HG03558 (cell line): ENCODE data around the gene TEKT5.
"Not testable (repeated sequence)": the region's sequence is repeated elsewhere in the genome, so short reads cannot be mapped to it uniquely, and the experiment has no call there.

Experiments
- ATAC-seq: cut with Tn5 transposase; IDR thresholded peaks from one replicate; pipeline ENCODE4 v1.9.1; 2021; ENCODE audit warnings: moderate number of reproducible peaks; ENCODE audit not compliant: unreplicated experiment; ENCODE audit errors: extremely low read depth

Gene TEKT5

DNA sequence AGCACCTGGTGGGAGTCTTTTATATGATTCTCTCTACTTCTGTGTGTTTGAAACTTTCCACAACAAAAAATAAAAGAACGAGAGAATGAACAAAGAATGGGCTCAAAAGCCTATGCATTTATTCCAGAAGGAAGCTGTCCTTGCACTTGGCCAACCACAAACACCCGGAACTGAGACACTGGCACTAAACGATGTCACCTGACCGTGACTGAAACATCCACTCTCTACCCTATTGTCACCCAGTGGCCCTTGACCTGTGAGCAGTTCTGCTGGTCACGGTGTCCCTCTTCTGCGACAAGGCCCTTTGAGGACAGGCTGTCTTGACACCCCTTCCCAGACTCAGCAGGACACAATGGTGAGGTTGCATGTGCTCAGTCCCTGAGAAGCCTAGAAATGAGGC lies 56.6 kb downstream of the TEKT5 start:
- ATAC-seq = no peak

DNA sequence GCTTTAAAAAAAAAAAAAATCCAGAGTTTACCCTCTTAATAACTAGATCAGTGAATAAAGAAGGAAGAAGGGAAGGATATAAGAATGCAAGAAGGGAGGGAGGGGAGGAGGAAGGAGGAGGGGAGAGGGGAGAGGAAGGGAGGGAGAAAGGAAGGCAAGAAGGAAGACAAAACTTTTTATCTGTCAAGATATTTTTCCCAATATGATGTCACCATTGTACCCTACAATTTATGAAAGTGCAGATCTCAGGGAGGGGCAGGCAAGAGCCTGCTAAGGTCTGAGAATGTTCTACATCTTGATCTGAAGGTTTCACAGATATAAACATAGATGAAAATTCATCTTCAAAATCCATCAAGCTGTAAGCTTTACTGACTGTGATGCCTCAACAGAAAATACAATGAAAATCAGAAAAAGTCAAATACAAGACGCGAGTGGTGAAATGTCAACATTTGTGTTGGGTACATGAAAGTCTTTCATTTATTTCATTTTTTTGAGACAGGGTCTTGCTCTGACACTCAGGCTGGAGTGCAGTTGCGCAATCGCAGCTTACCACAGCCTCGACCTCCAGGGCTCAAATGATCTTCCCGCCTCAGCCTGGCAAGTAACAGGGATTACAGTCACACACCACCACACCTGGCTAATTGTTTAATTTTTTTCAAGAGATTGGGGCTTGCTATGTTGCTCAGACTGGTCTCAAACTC lies 57.2 kb downstream of the TEKT5 start:
- ATAC-seq = no peak

DNA sequence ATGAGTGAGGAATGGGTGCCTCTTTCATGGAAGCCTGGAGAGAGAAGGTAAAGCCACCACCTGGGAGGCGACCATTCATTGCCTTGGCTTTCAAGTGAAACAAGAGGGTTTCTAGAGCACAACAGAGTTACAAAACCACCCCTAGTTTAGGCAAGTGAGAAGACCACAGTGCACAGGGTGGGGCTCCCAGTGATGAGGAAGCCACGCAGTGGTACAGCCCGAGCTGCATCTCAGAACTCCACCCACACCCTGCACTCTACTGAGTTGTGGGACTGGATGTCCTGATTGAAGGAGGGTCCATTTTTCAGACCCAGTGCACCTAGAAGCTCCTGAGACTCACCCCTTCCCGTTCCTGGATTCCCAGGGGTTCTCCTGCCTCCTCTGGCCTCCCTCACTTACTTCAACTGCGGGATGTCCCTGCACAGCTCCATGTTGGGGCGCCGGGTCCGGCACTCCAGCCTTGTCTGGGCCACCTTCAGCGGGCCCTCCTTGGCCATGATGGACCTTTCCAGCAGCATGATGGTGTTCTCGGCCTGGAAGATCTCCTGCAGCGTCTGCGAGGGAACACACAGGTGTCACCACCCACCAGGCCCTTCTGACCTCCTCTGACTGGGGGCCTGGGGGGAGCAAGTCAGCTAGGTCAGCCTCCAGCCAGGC lies 59.2 kb downstream of the TEKT5 start:
- no peak for ATAC-seq

DNA sequence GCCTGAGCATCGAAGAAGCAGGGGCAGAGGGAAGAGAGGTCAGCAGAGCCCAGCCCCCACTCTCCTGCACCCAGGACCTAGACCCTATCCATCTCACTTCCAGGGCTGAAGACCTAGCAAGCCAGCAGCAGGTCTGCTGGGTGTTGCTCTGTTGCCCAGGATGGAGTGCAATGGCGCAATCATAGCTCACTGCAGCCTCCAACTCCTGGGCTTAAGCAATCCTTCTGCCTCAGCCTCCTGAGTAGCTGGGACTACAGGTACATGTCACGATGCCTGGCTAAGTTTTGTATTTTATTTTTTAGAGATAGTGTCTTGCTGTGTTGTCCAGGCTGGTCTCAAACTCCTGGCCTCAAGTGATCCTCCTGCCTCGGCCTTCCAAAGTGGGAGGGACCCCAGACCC lies 61.3 kb downstream of the TEKT5 start:
- not testable (repeated sequence) for ATAC-seq

DNA sequence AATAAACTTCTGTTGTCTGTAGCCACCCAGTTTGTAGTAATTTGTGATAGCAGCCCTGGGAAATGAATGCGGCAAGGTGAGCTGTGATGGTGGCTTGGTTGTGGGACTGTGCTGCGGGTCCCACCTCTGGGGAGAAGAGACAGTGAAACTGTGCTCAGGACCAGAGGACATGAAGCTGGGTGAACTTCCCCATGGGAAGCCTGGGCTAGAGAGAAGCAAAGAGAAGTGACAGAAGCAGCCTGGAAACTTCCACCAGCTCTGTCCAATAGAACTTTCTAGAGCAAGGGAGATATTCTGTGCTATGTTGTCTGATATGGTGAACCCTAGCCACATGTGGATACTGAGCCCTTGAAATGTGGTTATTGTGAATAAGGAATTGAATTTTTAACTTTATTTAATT lies 62.8 kb downstream of the TEKT5 start:
- ATAC-seq = no peak

DNA sequence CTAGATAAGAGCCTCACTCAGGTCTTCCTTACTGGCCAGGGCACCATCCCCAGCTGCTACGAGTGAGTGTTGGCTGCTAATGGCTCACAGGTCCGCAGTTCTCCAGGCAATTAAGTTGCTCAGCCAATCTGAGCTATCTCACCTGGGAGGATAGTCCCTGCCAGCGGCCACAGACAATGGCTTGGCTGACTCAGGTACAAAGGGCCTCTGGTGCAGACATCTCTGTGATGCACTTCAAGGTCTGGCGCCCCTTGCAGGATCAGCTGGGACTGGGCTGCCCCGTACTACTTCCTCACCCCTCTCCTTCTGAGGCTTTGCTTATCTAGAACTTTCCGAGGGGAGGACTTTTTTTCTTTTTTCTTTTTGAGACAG lies 65.2 kb downstream of the TEKT5 start:
- ATAC-seq = no peak

DNA sequence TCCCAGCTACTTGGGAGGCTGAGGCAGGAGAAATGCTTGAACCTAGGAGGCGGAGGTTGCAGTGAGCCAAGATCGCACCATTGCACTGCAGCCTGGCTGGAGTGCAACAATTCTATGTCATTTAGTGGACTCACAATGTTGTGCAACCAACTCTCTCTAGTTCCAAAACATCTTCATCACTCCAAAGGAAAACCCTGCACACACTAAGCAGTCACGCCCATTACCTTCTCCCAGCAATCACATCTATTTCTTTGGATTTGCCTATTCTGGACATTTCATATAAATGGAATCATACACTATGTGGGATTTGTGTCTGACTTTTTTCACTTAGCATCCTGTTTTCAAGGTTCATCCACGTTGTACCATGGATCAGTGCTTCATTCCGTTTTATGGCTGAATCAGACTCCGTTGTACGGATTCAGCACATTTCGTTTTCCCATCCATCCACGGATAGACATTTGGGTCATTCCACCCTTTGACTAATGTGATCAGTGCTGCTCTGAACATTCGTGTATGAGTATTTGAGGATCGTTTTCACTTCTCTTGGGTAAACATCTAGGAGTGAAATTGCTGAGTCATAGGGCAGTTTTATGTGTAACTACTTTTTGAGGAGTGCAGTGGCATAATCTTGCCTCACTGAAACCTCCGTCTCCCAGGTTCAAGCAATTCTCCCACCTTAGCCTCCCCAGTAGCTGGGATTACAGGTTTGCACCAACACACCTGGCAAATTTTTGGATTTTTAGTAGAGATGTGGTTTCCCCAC lies 69.0 kb downstream of the TEKT5 start:
- no peak for ATAC-seq

DNA sequence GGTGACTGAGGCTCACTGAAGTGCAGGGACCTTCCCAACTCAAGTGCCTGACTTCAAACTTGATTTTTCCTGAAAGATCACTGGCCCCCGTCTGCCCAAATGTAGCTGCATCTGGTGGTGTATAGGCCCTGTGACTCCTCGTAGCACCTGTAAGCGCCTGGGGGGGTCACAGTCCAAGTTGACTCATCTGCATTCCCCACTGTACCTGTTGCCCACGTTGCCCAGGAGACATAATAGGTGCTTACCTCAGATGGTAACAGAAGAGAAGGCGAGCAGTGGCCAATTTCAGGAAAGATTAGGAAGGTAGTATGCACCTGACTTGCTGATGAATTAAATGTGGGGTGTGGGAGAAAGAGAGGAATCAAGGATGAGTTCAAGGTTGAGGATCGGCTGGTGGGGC lies 70.2 kb downstream of the TEKT5 start:
- ATAC-seq = no peak

DNA sequence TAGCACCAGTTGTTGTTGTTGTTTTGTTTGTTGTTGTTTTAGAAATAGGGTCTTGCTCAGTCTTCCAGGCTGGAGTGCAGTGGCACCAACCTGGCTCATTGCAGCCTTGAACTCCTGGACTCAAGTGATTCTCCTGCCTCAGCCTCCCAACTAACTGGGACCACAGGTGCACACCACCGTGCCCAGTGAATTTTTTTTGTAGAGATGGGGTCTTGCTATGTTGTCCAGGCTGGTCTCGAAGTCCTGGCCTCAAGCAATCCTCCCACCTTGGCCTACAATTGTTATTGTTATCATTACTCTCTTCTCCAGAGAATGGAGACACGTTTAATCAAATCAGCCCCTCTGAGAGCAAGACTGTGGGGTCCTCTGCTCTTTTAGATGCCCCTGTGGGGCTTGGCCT lies 71.7 kb downstream of the TEKT5 start:
- ATAC-seq = no peak

DNA sequence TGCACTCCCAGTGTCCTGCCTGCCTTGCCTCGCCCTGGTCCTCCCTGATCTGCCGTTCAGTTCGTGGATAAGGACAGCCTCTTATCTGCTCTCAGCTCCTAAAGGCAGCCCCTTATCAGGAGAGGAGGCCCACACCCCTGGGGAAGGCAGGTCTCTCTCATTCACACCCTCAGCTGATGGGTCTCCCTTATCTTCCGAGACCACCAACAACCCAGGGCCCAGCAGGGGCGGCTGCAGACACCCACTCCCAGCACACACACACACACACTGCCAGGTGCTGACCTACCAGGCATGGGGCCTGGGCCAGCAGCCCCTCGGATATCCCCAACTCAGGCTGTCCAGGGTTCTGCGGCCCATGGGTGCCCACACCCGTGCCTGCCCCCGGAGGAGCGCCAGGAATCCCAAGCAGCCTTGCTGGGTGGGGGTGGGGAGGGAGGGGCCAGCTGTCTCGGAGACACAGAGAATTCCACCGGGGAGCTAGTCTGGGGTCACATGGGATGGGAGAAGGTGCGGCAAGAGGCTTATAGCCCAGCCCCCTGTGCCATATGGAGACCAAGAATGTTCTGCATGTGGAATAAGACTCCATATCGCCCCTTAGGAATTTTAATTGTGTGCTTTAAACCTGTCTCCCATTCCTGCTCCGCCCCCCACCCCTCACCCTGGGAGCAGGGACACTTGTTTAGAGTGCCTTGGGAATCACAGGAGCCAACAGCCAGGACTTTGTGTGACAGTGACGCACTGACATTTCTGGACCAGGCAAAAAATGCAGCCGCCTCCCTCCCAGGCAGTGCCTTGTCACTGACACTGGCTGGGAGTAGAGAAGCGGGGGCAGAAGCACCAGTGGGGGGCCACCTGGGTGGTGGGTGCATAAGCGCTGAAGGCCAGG lies 72.5 kb downstream of the TEKT5 start:
- ATAC-seq = no peak

DNA sequence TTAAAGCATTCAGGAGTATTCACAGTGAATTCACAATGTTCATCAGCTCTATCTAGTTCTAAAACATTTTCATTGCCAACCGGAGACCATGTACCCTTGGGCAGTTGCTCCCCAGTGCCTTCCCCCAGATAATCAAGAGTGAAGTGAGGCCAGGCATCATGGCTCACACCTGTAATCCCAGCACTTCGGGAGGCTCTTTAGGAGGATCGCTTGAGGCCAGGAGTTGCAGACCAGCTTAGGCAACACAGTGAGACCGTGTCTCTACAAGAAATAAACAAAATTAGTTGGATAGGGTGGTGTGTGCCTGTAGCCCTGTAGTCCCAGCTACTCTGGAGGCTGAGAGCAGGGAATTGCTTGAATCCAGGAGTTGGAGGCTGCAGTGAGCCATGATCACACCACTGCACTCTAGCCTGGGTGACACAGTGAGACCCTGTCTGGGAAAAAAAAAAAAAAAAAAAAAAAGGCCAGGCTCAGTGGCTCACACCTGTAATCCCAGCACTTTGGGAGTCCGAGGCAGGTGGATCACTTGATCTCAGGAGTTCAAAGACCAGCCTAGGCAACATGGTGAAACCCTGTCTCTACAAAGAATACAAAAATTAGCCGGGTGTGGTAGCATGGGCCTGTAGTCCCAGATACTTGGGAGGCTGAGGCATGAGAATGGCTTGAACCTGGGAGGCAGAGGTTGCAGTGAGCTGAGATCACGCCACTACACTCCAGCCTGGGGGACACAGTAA lies 73.3 kb downstream of the TEKT5 start:
- ATAC-seq = not testable (repeated sequence)

DNA sequence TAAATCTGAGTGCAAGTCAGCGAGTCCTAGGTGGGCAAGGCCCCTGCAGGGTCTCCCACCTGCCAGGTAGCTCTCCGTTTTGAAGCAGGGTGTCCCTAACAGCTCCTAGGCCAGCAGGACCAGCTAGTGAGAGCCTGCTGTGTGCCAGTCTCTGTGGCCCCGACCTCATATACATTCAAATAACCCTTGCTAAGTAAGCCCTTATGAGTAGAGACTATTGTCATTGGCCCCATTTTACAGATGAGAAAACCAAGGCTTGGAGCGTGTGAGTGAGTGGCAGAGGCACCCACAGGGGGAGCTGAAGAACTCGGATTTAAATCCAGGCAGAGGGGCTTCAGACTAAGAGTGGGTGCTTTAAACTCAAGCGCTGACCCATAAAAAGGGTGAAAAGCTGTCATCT lies 74.6 kb downstream of the TEKT5 start:
- no peak for ATAC-seq

DNA sequence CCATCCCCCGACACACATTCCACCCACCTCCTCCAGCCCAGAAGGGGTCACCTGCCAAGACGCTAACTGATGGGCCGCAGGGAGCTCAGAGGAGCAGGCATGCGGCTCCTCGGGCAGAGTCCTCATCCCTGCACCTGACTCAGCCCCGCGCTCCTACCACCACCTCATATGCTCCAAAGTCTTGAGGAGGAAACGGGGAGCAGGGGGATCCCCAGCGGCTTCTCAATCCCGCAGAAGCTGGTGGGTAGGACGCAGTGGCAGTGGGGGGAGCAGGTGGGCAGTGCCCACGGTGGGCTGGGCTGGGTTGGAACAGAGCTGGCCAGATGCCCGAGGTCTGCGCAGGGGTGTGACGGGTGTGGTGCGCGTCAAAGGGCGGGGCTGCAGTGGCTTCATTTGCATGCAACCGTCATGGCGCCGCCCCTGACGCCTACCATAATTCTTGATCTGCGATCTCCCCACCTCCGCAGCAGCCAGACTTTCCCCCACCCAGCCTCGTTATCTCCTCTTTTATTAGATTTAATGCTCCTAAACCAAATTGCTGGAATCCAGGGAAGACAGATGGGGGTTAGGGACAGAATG lies 75.4 kb downstream of the TEKT5 start:
- no peak for ATAC-seq

DNA sequence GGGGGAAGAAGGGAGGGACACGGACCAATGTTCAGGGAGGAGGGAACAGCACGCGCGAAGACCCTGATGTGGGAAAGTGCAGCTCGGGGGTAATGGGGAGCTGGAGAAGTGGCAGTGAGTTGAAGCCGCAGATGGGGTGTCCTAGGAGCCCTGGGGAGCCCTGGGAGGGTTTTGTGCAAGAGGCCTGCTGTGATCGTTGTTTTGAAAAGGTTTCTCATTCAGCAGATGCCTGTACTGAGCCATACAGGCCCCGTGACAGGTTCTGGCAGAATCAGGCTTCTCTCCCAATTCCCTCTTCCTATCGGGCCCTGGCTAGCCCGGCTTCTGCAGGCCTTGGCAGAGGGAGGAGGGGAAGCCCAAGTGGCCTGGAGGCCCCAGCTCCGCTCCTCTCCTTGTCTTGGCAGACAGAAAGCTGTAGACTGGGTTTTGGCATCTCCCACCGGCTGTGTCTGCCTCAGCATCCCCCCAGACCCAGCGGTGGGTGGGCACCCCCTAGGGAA lies 76.0 kb downstream of the TEKT5 start:
- ATAC-seq = no peak

DNA sequence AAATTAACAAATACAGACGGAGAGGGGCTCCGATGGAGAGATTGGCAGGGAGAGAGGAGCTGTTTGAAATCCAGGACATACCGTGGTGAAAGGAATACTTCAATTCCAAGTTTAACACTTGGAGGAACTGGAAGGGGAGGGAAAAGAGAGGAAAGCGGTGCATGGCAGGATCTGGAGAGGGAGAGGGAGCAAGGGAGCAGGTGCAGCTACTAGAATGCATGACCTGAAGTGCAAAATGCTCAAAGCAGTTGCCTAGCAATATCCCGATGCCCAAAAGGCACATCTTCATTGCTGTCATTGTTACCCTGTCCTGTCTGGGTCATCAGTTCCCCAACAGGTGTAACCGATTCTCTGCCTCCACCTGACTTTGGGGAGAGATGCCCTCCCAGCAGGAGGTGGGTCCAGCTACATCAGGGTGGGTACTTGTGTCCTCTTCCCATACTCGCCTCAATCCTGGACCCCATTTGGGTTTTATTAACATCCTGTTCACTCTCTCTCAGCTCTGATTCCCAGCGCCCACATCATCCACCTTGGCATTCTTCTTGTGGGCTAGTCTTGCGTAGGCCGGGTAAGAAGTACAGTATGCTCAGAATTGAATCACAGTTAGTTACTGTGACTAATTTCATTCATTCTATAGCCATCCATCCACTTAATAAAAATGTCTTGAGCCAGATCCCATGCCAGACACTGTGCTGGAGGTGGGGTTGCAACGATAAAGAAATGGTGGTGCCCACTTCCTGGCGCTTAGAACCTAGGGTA lies 76.9 kb downstream of the TEKT5 start:
- no peak for ATAC-seq

DNA sequence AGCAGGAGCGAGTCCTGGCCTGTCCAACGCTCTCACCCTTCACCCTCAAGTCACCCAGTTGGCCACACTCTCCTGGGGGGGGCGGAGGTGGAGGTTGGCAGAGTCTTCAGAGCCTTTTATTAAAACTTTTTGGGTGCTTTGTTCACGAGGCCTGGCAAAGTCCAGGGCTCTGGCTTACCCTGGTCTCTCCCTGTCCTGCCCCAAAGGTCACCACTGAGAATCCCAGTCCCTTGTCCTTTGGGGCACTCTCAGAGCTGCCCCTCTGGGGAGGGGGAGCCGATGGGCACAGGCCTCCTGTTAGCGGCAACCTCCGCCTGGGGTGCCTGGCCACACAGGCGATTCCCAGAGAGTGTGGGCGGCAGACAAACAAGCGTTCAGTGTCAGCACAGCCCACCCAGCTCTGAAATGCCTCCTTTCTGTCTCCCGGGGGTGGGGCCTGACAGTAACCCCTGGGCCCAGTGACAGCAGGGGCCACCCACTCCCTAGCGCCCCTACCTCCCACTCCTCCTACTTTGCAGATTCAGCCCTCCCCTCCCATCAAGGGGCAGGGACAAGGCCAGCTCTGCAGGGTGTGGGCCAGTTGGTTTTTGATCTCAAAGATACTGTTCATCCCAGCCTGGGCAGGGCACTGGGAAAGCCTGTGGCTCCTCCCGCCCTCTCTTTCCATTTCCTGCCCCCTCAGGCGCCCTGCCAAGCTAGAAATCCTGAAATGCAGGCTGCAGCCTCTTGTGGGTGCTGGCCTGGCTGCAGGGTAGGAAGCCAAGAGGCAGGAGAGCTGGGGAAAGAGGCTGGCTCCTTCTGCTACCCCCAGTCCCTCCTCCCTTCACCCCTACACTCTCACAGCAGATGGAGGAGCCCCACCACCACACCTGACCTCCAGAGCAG lies 77.7 kb downstream of the TEKT5 start:
- no peak for ATAC-seq

DNA sequence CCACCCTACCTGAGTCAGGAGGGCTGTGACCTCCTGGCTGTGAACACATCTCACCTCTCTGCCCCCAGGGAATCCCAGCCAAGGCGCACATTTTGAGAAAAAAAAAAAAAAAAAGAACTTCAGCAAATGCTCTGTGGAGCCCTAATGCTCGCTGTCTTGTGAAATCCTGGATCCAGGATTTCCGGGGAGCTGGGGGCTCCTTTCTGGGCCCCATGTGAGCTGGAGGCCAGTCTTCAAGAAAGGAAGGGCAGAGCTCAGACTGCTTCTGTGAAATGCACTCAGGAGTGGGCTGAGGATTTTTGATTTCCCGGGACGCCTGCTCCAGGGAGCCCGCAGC lies 78.3 kb downstream of the TEKT5 start:
- no peak for ATAC-seq

DNA sequence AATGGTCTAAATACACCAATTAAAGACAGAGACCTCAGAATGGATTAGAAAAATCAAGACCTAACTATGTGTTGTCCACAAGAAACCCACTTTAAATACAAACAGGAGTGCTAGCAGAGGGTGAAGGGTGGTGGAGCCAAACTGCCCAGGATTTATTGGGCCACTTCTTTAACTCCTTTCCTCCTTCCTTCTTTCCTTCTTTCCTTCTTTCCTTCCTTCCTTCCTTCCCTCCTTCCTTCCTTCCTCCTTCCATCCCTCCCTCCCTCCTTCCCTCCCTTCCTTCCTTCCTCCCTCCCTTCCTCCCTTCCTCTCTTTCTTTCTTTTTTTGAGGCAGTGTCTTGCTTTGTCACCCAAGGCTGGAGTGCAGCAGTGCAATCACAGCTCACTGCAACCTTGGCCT lies 80.0 kb downstream of the TEKT5 start:
- ATAC-seq = no peak
